Psoas muscle (tissue), 8 donors: ENCODE results near the gene REV3L. TPM values are rescaled to one million over a fixed set of nuclear protein-coding genes. Genes with fewer than 3 reads are reported as not detected.
A peak's percentile ranks its signal among the peaks of the same experiment; 100 is the strongest.
"Not testable (repeated sequence)": the region's sequence is repeated elsewhere in the genome, so short reads cannot be mapped to it uniquely, and the experiment has no call there.

ENCODE experiments used
- ATAC-seq, 4 donors: fragments of 200-7000 bp; cut with Tn5 transposase; one replicate each; pipeline ENCODE4 v1.9.1; 2020; ENCODE audit warnings: moderate library complexity in 3 of 4, mild to moderate bottlenecking in 2 of 4
- DNase-seq, 2 donors: peaks; one replicate each; pipeline ENCODE4 v3.0.0-alpha.2; 2020
- H3K27ac ChIP-seq: fragments of 200-600 bp; one replicate; pipeline ENCODE4 v1.8.0; 2022
- H3K27me3 ChIP-seq, 3 donors: fragments of 200-600 bp in 1 of 3; one replicate each; pipeline versions ENCODE4 v1.6.1 to v1.8.0; 2013 to 2022; ENCODE audit warnings: low read length in 2 of 3, mild to moderate bottlenecking in 2 of 3, moderate library complexity in 1 of 3; ENCODE audit not compliant: insufficient read depth in 3 of 3
- H3K36me3 ChIP-seq, 2 donors: fragments of 200-600 bp in 1 of 2; one replicate each; pipeline versions ENCODE4 v1.6.1 to v1.8.0; 2013 to 2022; ENCODE audit warnings: low read depth in 1 of 2, mild to moderate bottlenecking in 1 of 2, moderate library complexity in 1 of 2; ENCODE audit not compliant: insufficient read depth in 1 of 2
- H3K4me1 ChIP-seq: fragments of 200-600 bp; one replicate; pipeline ENCODE4 v1.8.0; 2022
- H3K4me3 ChIP-seq: fragments of 200-600 bp; one replicate; pipeline ENCODE4 v1.8.0; 2022; ENCODE audit warnings: mild to moderate bottlenecking
- H3K9me3 ChIP-seq: fragments of 200-600 bp; one replicate; pipeline ENCODE4 v1.8.0; 2022
- CTCF ChIP-seq: fragments of 200-600 bp; IDR thresholded peaks from one replicate; pipeline ENCODE4 v1.8.0; 2022; ENCODE audit warnings: antibody characterized with exemption
- WGBS, 3 donors: extraction: QIAGEN DNeasy Blood & Tissue Kit; methylation state at CpG; one replicate each; pipeline versions ENCODE4 v1.1.6 to v1.1.7; 2013; 5-methylcytosine and 5-hydroxymethylcytosine counted together
- intact Hi-C, 2 donors: fragments of 100-400 bp; cut with DNase I; formaldehyde crosslinking; loops; one replicate each; pipeline versions ENCODE4 v1.11.0 to v1.14.2; 2022
- polyA plus RNA-seq, 3 donors: library from polyadenylated mRNA; stranded (reverse); fragments of 200-250 nt; gene quantifications; one replicate each; pipeline ENCODE4 v1.2.3, GENCODE V29; 2013
- total RNA-seq, 4 donors: library from RNA; stranded (reverse); fragmentation: NEBNext Ultra II Directional in 2 of 4; extraction: Animal tissue kit (Norgen Biotek cat#: 25700) in 2 of 4; gene quantifications; one replicate each; pipeline versions ENCODE4 v1.2.1 to v1.2.4, GENCODE V29; 2021 to 2023
- donor health status: healthy with polysubstance abuse.
- donor health status: DM: no; HTN: no; CAD: no; lungs with moderate emphysema.
- donor health status: Bipolar disorder and iron deficiency.
- donor health status: healthy.
- donor health status: DM: yes; HTN: yes; CAD: no.
- donor health status: DM: no; HTN: no; CAD: no.
- donor health status: DM: no; HTN: no; CAD: no.
- donor health status: DM: yes; HTN: yes; CAD: no.

The REV3L gene
- total and polyA plus RNA-seq, 7 donors = 9.0 to 36.3 (median 18.8) TPM

- ATAC-seq (peak; percentile 37 to 63 (median 58)), DNase-seq (no peak)
- 19 to 45% (median 36%) methylated on average over 2 of the region's 2 CpGs for WGBS, 3 donors
- Histone ChIP-seq H3K27me3 (no peaks in the 10 kb centered on the region), H3K9me3 (peaks cover 6% of the 10 kb centered on the region), H3K27ac (peak overlapping the region; percentile 73), H3K4me3 (no peak overlapping the region), H3K4me1 (peaks cover 8% of the 10 kb centered on the region), H3K36me3 (peaks cover 5 to 45% of the 10 kb centered on the region in 2 donors)
- intact Hi-C loops = no loop called here
- no peak for TF ChIP-seq CTCF
These were observed 181.1 kb downstream of the REV3L start for GRCh38 chr6:111301946-111302345.

GRCh38 chr6:111300938-111301800, 181.8 kb downstream of the REV3L start:
- WGBS, 3 donors = 82 to 94% (median 87%) methylated on average over 9 of the region's 9 CpGs
- not testable (repeated sequence) for H3K9me3 ChIP-seq

GRCh38 chr6:111297776-111298175, 185.2 kb downstream of the REV3L start:
- DNase-seq = no peak
- no peak for TF ChIP-seq CTCF
- intact Hi-C loops = no loop called here
- no peaks in the 10 kb centered on the region for H3K27me3 ChIP-seq
- H3K27ac ChIP-seq = no peak overlapping the region
- peaks cover 4% of the 10 kb centered on the region for H3K4me1 ChIP-seq
- H3K9me3 ChIP-seq = peaks cover 6% of the 10 kb centered on the region
- peaks cover 2 to 19% of the 10 kb centered on the region in 2 donors for H3K36me3 ChIP-seq
- ATAC-seq = no peak
- 88 to 95% (median 88%) methylated on average over 1 of the region's 1 CpG for WGBS, 3 donors
- no peak overlapping the region for H3K4me3 ChIP-seq

More at GRCh38 chr6:111300938-111301800, 181.8 kb downstream of the REV3L start:
- H3K4me1 ChIP-seq, ATAC-seq, H3K4me3 ChIP-seq, H3K27me3 ChIP-seq, DNase-seq, intact Hi-C loops: not testable (repeated sequence)
- peak overlapping the region; percentile 73 for H3K27ac ChIP-seq
- H3K36me3 ChIP-seq = peaks cover 5 to 37% of the 10 kb centered on the region in 2 donors

- no peak overlapping the region for H3K27ac ChIP-seq
- H3K36me3 ChIP-seq = peaks cover 0 to under 1% of the 10 kb centered on the region in 2 donors
- ATAC-seq = peak in 1 of 4 donors; percentile 35
- TF ChIP-seq CTCF = no peak
- intact Hi-C loops = no loop called here
- H3K9me3 ChIP-seq = no peaks in the 10 kb centered on the region
- H3K4me3 ChIP-seq = no peak overlapping the region
- H3K27me3 ChIP-seq = no peaks in the 10 kb centered on the region
- peaks cover 15% of the 10 kb centered on the region for H3K4me1 ChIP-seq
- WGBS, 3 donors = 93 to 96% (median 94%) methylated on average over 7 of the region's 7 CpGs
- DNase-seq = no peak
These were observed 188.5 kb downstream of the REV3L start for GRCh38 chr6:111294374-111294967.
